Mesendoderm (in vitro differentiated cells): ENCODE data around the gene TENT5C.
A peak's percentile ranks its signal among the peaks of the same experiment; 100 is the strongest.

Source experiments
- DNase-seq: peaks from one replicate; pipeline ENCODE4 v3.0.0; 2013
- H2AK5ac ChIP-seq: 2 replicates; pipeline ENCODE4 v1.6.1; 2013; ENCODE audit warnings: low read length, inconsistent platforms
- H2BK120ac ChIP-seq: 2 replicates; pipeline ENCODE4 v1.6.1; 2013; ENCODE audit warnings: low read depth, mild to moderate bottlenecking, low read length, moderate library complexity, mixed read lengths
- H2BK15ac ChIP-seq: replicated peaks from 2 replicates; pipeline ENCODE4 v1.6.1; 2013; ENCODE audit warnings: low read depth, mild to moderate bottlenecking, moderate library complexity
- H2BK5ac ChIP-seq: 2 replicates; pipeline ENCODE4 v1.6.1; 2013; ENCODE audit warnings: low read length, inconsistent platforms
- H3K18ac ChIP-seq: 2 replicates; pipeline ENCODE4 v1.6.1; 2013; ENCODE audit warnings: mild to moderate bottlenecking, low read length, mixed read lengths
- H3K23ac ChIP-seq: one replicate; pipeline ENCODE4 v1.6.1; 2013; ENCODE audit warnings: low read length
- H3K27ac ChIP-seq: 2 replicates; pipeline ENCODE4 v1.5.1; 2013; ENCODE audit warnings: low read depth, mild to moderate bottlenecking, inconsistent platforms, low read length, moderate library complexity
- H3K27me3 ChIP-seq: 2 replicates; pipeline ENCODE4 v1.6.1; 2013; ENCODE audit warnings: low read length, control low read depth, mild to moderate bottlenecking, inconsistent platforms; ENCODE audit not compliant: insufficient read depth, poor library complexity
- H3K36me3 ChIP-seq: 2 replicates; pipeline ENCODE4 v1.6.1; 2013; ENCODE audit warnings: low read length, inconsistent platforms; ENCODE audit not compliant: control insufficient read depth, insufficient read depth
- H3K4ac ChIP-seq: one replicate; pipeline ENCODE4 v1.6.1; 2013; ENCODE audit warnings: low read depth, mild to moderate bottlenecking, low read length, moderate library complexity
- H3K4me1 ChIP-seq: 2 replicates; pipeline ENCODE4 v1.6.1; 2013; ENCODE audit warnings: low read depth, low read length, inconsistent platforms; ENCODE audit not compliant: control insufficient read depth
- H3K4me2 ChIP-seq: 2 replicates; pipeline ENCODE4 v1.6.1; 2013; ENCODE audit warnings: low read length
- H3K4me3 ChIP-seq: 2 replicates; pipeline ENCODE4 v1.5.1; 2013; ENCODE audit warnings: mild to moderate bottlenecking, low read length
- H3K56ac ChIP-seq: one replicate; pipeline ENCODE4 v1.6.1; 2013; ENCODE audit warnings: low read length
- H3K79me1 ChIP-seq: 2 replicates; pipeline ENCODE4 v1.6.1; 2013; ENCODE audit warnings: low read length, inconsistent platforms
- H3K79me2 ChIP-seq: 2 replicates; pipeline ENCODE4 v1.6.1; 2013; ENCODE audit warnings: mild to moderate bottlenecking, low read length; ENCODE audit not compliant: control insufficient read depth, insufficient read depth
- H3K9ac ChIP-seq: 2 replicates; pipeline ENCODE4 v1.6.1; 2013; ENCODE audit warnings: low read length, inconsistent platforms
- H4K5ac ChIP-seq: one replicate; pipeline ENCODE4 v1.6.1; 2013; ENCODE audit warnings: low read length
- H4K8ac ChIP-seq: one replicate; pipeline ENCODE4 v1.6.1; 2013; ENCODE audit warnings: low read depth, mild to moderate bottlenecking, control low read depth, low read length, moderate library complexity
- WGBS: extraction: QIAGEN DNeasy Blood & Tissue Kit; methylation state at CpG from one replicate; pipeline ENCODE4 v1.1.7; 2013; ENCODE audit warnings: low lambda C conversion rate, missing lambda C conversion rate; ENCODE audit not compliant: insufficient coverage; ENCODE audit errors: extremely low coverage; 5-methylcytosine and 5-hydroxymethylcytosine counted together

Gene TENT5C

GRCh38 chr1:117636637-117637425 lies 31.0 kb downstream of the TENT5C start:
- H3K4ac ChIP-seq: no peak overlapping the region
- DNase-seq: no peak
- H3K79me1 ChIP-seq: no peaks in the 10 kb centered on the region
- no peaks in the 10 kb centered on the region for H3K79me2 ChIP-seq
- H3K27me3 ChIP-seq: no peaks in the 10 kb centered on the region
- no peak overlapping the region for H3K56ac ChIP-seq
- H3K27ac ChIP-seq: no peak overlapping the region
- no peak overlapping the region for H4K8ac ChIP-seq
- no peak overlapping the region for H3K23ac ChIP-seq
- H3K36me3 ChIP-seq: no peaks in the 10 kb centered on the region
- no peak overlapping the region for H2BK15ac ChIP-seq
- no CpG with 5 or more reads among the region's 8 CpGs for WGBS
- no peak overlapping the region for H3K4me2 ChIP-seq
- no peaks in the 10 kb centered on the region for H3K4me1 ChIP-seq
- H4K5ac ChIP-seq: no peak overlapping the region
- H2BK120ac ChIP-seq: no peak overlapping the region
- no peak overlapping the region for H2AK5ac ChIP-seq
- H3K9ac ChIP-seq: no peak overlapping the region
- H3K4me3 ChIP-seq: no peak overlapping the region
- no peak overlapping the region for H3K18ac ChIP-seq
- no peak overlapping the region for H2BK5ac ChIP-seq

GRCh38 chr1:117638141-117638540 lies 32.3 kb downstream of the TENT5C start:
- Histone ChIP-seq H3K9ac (no peak overlapping the region), H2AK5ac (no peak overlapping the region), H3K27ac (no peak overlapping the region), H3K27me3 (no peaks in the 10 kb centered on the region), H3K4me2 (no peak overlapping the region), H2BK15ac (no peak overlapping the region), H4K5ac (no peak overlapping the region), H3K36me3 (no peaks in the 10 kb centered on the region), H3K56ac (no peak overlapping the region), H3K23ac (no peak overlapping the region), H3K79me2 (no peaks in the 10 kb centered on the region), H2BK120ac (no peak overlapping the region), H3K4me3 (no peak overlapping the region), H3K4ac (no peak overlapping the region), H3K18ac (no peak overlapping the region), H3K79me1 (no peaks in the 10 kb centered on the region), H4K8ac (no peak overlapping the region), H2BK5ac (no peak overlapping the region), H3K4me1 (no peaks in the 10 kb centered on the region)
- peak; percentile 40 for DNase-seq
- no CpG with 5 or more reads among the region's 1 CpG for WGBS

- Histone ChIP-seq H3K56ac (peak overlapping the region; percentile 3), H3K4me3 (no peak overlapping the region), H3K18ac (no peak overlapping the region), H3K4ac (no peak overlapping the region), H2AK5ac (no peak overlapping the region), H3K79me2 (no peaks in the 10 kb centered on the region), H3K4me1 (no peaks in the 10 kb centered on the region), H2BK5ac (no peak overlapping the region), H3K4me2 (no peak overlapping the region), H3K23ac (no peak overlapping the region), H2BK120ac (no peak overlapping the region), H2BK15ac (no peak overlapping the region), H3K9ac (no peak overlapping the region), H3K36me3 (no peaks in the 10 kb centered on the region), H4K5ac (no peak overlapping the region), H3K79me1 (no peaks in the 10 kb centered on the region), H4K8ac (no peak overlapping the region), H3K27ac (no peak overlapping the region), H3K27me3 (no peaks in the 10 kb centered on the region)
- no peak for DNase-seq
- WGBS: no CpG with 5 or more reads among the region's 4 CpGs
These were observed 32.9 kb downstream of the TENT5C start for GRCh38 chr1:117638759-117639158.

DNA sequence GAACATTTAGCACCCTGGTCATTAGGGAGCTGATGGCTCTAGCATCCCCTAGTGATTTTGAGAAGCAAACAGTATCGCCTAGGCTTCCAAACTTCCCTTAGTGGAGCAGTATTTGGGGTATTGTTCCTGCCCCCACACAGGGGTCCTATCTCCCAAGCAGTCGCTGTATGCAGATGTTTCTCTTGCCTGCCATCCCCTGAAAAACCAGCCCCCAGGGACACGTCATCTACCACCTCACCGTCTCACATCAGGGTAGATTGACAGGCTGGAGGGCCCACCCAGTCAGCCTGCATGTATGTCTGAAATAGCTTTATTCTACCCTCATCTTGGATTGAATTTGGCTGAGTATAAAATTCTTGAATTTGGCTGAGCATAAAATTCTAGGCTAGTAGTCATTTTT lies 33.9 kb downstream of the TENT5C start:
- H4K8ac ChIP-seq: no peak overlapping the region
- no peak overlapping the region for H3K4me2 ChIP-seq
- no peak overlapping the region for H3K4me3 ChIP-seq
- H4K5ac ChIP-seq: no peak overlapping the region
- no peak overlapping the region for H3K9ac ChIP-seq
- H3K56ac ChIP-seq: no peak overlapping the region
- H3K18ac ChIP-seq: no peak overlapping the region
- no peak overlapping the region for H2BK15ac ChIP-seq
- DNase-seq: no peak
- no peaks in the 10 kb centered on the region for H3K36me3 ChIP-seq
- no peak overlapping the region for H2BK120ac ChIP-seq
- no CpG with 5 or more reads among the region's 4 CpGs for WGBS
- no peak overlapping the region for H3K23ac ChIP-seq
- H3K27ac ChIP-seq: no peak overlapping the region
- H3K27me3 ChIP-seq: no peaks in the 10 kb centered on the region
- H3K79me2 ChIP-seq: no peaks in the 10 kb centered on the region
- H3K4ac ChIP-seq: no peak overlapping the region
- no peak overlapping the region for H2BK5ac ChIP-seq
- H3K79me1 ChIP-seq: no peaks in the 10 kb centered on the region
- no peak overlapping the region for H2AK5ac ChIP-seq
- no peaks in the 10 kb centered on the region for H3K4me1 ChIP-seq

- WGBS: no CpG with 5 or more reads among the region's 3 CpGs
- Histone ChIP-seq H3K4me2 (no peak overlapping the region), H2BK5ac (no peak overlapping the region), H3K4ac (no peak overlapping the region), H3K36me3 (no peaks in the 10 kb centered on the region), H3K23ac (no peak overlapping the region), H2BK120ac (no peak overlapping the region), H2AK5ac (no peak overlapping the region), H3K4me3 (no peak overlapping the region), H3K18ac (no peak overlapping the region), H3K79me1 (no peaks in the 10 kb centered on the region), H3K4me1 (no peaks in the 10 kb centered on the region), H2BK15ac (no peak overlapping the region), H3K27ac (no peak overlapping the region), H3K27me3 (no peaks in the 10 kb centered on the region), H4K5ac (no peak overlapping the region), H4K8ac (no peak overlapping the region), H3K79me2 (no peaks in the 10 kb centered on the region), H3K9ac (no peak overlapping the region), H3K56ac (no peak overlapping the region)
- no peak for DNase-seq
These were observed 35.7 kb downstream of the TENT5C start for GRCh38 chr1:117641536-117641935.

DNA sequence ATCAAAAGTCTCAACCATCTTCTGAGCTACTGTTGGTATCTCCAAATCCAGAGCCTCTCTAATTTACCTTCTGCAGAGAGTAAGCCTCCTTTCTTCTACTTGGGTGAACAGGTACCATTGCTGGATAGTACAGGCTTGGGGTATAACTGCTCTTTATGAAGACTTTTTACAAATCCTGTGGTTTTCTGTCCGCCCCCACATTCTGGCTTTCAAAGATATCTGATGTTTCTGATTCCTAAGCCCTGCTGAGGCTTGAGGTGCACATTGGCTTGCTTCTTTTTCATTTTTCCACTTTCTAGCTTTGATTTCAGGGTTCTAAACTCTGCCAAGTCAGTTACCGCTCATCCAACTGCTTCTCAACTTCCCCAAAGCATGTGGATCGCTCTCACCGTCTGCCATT lies 37.1 kb downstream of the TENT5C start:
- H3K23ac ChIP-seq: no peak overlapping the region
- H3K4me1 ChIP-seq: no peaks in the 10 kb centered on the region
- no peak overlapping the region for H3K27ac ChIP-seq
- H2BK15ac ChIP-seq: no peak overlapping the region
- H2BK5ac ChIP-seq: no peak overlapping the region
- H3K36me3 ChIP-seq: no peaks in the 10 kb centered on the region
- H4K5ac ChIP-seq: no peak overlapping the region
- DNase-seq: no peak
- H3K27me3 ChIP-seq: no peaks in the 10 kb centered on the region
- no peak overlapping the region for H3K18ac ChIP-seq
- H3K4me3 ChIP-seq: no peak overlapping the region
- no peak overlapping the region for H3K9ac ChIP-seq
- WGBS: no CpG with 5 or more reads among the region's 4 CpGs
- H3K79me2 ChIP-seq: no peaks in the 10 kb centered on the region
- no peak overlapping the region for H4K8ac ChIP-seq
- no peak overlapping the region for H3K56ac ChIP-seq
- H3K4me2 ChIP-seq: no peak overlapping the region
- H2AK5ac ChIP-seq: no peak overlapping the region
- H3K4ac ChIP-seq: no peak overlapping the region
- H2BK120ac ChIP-seq: no peak overlapping the region
- H3K79me1 ChIP-seq: no peaks in the 10 kb centered on the region
